ENCODE data around the gene UBTF.
"Not testable (repeated sequence)": the region's sequence is repeated elsewhere in the genome, so short reads cannot be mapped to it uniquely, and the experiment has no call there.

UBTF gene

DNA sequence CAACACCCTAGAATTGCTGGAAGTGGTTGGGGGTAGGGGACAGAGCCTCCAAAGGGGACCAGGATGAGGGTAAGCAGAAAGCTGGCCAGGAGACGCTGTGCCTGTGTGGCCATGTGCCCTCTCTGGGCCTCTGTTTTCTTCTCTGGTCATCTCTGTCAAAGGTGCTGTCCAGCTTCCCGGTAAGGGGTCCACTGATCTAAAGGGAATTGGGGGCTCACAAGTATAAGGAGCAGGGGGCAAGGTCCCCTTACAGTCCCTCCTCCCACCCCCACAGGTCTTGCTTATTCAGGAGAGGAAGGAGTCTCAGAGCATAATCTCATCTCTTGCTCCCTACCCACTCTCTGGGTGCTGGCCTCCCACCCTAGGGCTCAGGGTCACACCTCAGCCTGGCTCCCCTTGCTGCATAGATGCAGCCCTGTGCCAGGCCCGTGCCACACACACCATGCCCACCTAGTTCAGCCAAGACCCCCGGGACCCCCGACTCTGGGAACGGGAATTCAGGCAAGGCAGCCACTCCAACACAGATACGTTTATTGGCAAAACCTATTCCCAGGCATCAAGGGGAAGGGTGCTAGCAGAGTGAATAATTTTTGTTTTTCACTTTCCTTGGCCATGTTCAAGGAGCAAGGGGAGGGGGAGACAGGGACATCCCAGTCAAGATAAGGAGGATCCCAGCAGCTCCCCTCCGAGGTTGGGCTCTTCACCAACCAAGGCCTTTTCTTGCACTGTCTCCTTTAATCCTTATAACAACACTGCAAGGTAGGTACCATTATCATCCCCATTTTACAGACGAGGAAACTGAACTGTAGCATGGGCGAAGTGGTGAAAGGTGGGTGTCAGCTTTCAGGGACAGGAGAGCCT, 28.6 kb upstream of the UBTF start:
- no peak overlapping the region for H3K4me2 ChIP-seq (ENCODE audit: low read length)
- no peaks in the 10 kb centered on the region for H3K9me3 ChIP-seq (ENCODE audit: control insufficient read depth, low read length)
- H3K79me2 ChIP-seq = no peaks in the 10 kb centered on the region
- no peaks in the 10 kb centered on the region for H3K27me3 ChIP-seq (ENCODE audit: control insufficient read depth, insufficient read depth, low read length)
- no peak overlapping the region for H3K27ac ChIP-seq
- H3K9ac ChIP-seq = no peak overlapping the region
- H3K4me3 ChIP-seq (ENCODE audit: low read depth, low read length) = no peak overlapping the region
- no peaks in the 10 kb centered on the region for H3K4me1 ChIP-seq
- no peak for TF ChIP-seq CTCF (IDR thresholded peaks at IDR 0.05)
- H3K36me3 ChIP-seq (ENCODE audit: control insufficient read depth, insufficient read depth, low read length) = no peaks in the 10 kb centered on the region
- no peak overlapping the region for H2AFZ ChIP-seq

- H3K36me3 ChIP-seq (ENCODE audit: control insufficient read depth, insufficient read depth, low read length) = no peaks in the 10 kb centered on the region
- H3K4me2 ChIP-seq (ENCODE audit: low read length) = no peak overlapping the region
- no peak overlapping the region for H3K27ac ChIP-seq
- no peaks in the 10 kb centered on the region for H3K9me3 ChIP-seq (ENCODE audit: control insufficient read depth, low read length)
- H3K27me3 ChIP-seq (ENCODE audit: control insufficient read depth, insufficient read depth, low read length) = no peaks in the 10 kb centered on the region
- no peak overlapping the region for H3K9ac ChIP-seq
- no peak overlapping the region for H2AFZ ChIP-seq
- H3K79me2 ChIP-seq = no peaks in the 10 kb centered on the region
- H3K4me3 ChIP-seq (ENCODE audit: low read depth, low read length) = no peak overlapping the region
- TF ChIP-seq CTCF (IDR thresholded peaks at IDR 0.05) = no peak
- no peaks in the 10 kb centered on the region for H3K4me1 ChIP-seq
These were observed 28.0 kb upstream of the UBTF start for GRCh38 chr17:44247440-44247841.

- no peaks in the 10 kb centered on the region for H3K4me1 ChIP-seq
- no peak overlapping the region for H2AFZ ChIP-seq
- no peak overlapping the region for H3K4me2 ChIP-seq (ENCODE audit: low read length)
- no peak overlapping the region for H3K4me3 ChIP-seq (ENCODE audit: low read depth, low read length)
- no peak for TF ChIP-seq CTCF (IDR thresholded peaks at IDR 0.05)
- no peaks in the 10 kb centered on the region for H3K36me3 ChIP-seq (ENCODE audit: control insufficient read depth, insufficient read depth, low read length)
- no peak overlapping the region for H3K9ac ChIP-seq
- no peaks in the 10 kb centered on the region for H3K9me3 ChIP-seq (ENCODE audit: control insufficient read depth, low read length)
- no peaks in the 10 kb centered on the region for H3K79me2 ChIP-seq
- no peak overlapping the region for H3K27ac ChIP-seq
- H3K27me3 ChIP-seq (ENCODE audit: control insufficient read depth, insufficient read depth, low read length) = no peaks in the 10 kb centered on the region
These were observed 21.7 kb upstream of the UBTF start for GRCh38 chr17:44241106-44241624.

GRCh38 chr17:44237886-44238285, 18.4 kb upstream of the UBTF start:
- not testable (repeated sequence) for H3K27me3 ChIP-seq (ENCODE audit: control insufficient read depth, insufficient read depth, low read length); H3K4me1 ChIP-seq; H3K79me2 ChIP-seq; H3K4me2 ChIP-seq (ENCODE audit: low read length); H3K9me3 ChIP-seq (ENCODE audit: control insufficient read depth, low read length); H3K4me3 ChIP-seq (ENCODE audit: low read depth, low read length); H3K27ac ChIP-seq; H3K9ac ChIP-seq; H3K36me3 ChIP-seq (ENCODE audit: control insufficient read depth, insufficient read depth, low read length); H2AFZ ChIP-seq

- no peak overlapping the region for H3K4me2 ChIP-seq (ENCODE audit: low read length)
- no peak overlapping the region for H3K9ac ChIP-seq
- H3K79me2 ChIP-seq = no peaks in the 10 kb centered on the region
- H3K4me1 ChIP-seq = peaks cover 8% of the 10 kb centered on the region
- H2AFZ ChIP-seq = no peak overlapping the region
- no peak overlapping the region for H3K4me3 ChIP-seq (ENCODE audit: low read depth, low read length)
- no peaks in the 10 kb centered on the region for H3K27me3 ChIP-seq (ENCODE audit: control insufficient read depth, insufficient read depth, low read length)
- TF ChIP-seq CTCF (IDR thresholded peaks at IDR 0.05) = no peak
- H3K9me3 ChIP-seq (ENCODE audit: control insufficient read depth, low read length) = no peaks in the 10 kb centered on the region
- no peak overlapping the region for H3K27ac ChIP-seq
- no peaks in the 10 kb centered on the region for H3K36me3 ChIP-seq (ENCODE audit: control insufficient read depth, insufficient read depth, low read length)
These were observed 17.0 kb upstream of the UBTF start for GRCh38 chr17:44236444-44236991.

All from parathyroid adenoma (tissue), 2 donors.